ENCODE results near the gene CDRT4.

The CDRT4 gene

GRCh38 chr17:15436473-15437302 lies 30.7 kb downstream of the CDRT4 start:
- in situ Hi-C loops (cut with MboI; ENCODE audit: low sequenced_read_pairs), result no loop called here

GRCh38 chr17:15434956-15435355 lies 32.5 kb downstream of the CDRT4 start:
- in situ Hi-C loops (cut with MboI; ENCODE audit: low sequenced_read_pairs), result no loop called here

GRCh38 chr17:15432807-15433611 lies 34.4 kb downstream of the CDRT4 start:
- in situ Hi-C loops (cut with MboI; ENCODE audit: low sequenced_read_pairs), result no loop called here

- in situ Hi-C loops (cut with MboI; ENCODE audit: low sequenced_read_pairs), result no loop called here
These were observed 35.7 kb downstream of the CDRT4 start for GRCh38 chr17:15431766-15432165.

GRCh38 chr17:15431196-15431595 lies 36.2 kb downstream of the CDRT4 start:
- in situ Hi-C loops (cut with MboI; ENCODE audit: low sequenced_read_pairs), result no loop called here

- in situ Hi-C loops (cut with MboI; ENCODE audit: low sequenced_read_pairs), result no loop called here
These were observed 42.9 kb downstream of the CDRT4 start for GRCh38 chr17:15424521-15424920.

DNA sequence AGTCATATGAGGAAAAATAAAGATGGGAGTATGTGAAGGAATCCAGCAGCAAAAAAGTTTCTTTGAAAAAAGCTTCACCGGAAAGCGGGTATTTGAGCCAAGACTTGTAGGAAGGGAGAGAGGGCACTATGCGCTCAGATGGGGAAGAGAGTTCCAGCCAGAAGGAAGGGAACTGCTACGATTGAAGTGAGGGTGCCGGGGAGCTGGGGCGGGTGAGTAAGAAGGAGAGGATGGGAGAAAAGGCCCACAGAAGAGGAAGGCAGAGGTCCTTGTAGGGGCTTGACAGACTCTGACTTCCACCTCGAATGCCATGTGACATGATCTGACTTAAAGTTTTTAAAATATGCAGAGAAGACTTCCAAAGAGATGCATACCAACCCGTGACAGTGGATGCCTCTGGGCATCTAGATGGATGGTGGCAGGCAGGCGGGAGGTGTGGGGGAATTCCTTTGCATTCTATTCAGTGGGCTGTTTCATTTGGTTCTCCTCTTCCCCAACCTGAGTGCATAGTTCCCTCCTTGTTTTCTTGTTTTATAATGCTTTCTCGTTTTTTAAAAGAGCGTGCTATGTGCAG lies 44.9 kb downstream of the CDRT4 start:
- in situ Hi-C loops (cut with MboI; ENCODE audit: low sequenced_read_pairs), result no loop called here

DNA sequence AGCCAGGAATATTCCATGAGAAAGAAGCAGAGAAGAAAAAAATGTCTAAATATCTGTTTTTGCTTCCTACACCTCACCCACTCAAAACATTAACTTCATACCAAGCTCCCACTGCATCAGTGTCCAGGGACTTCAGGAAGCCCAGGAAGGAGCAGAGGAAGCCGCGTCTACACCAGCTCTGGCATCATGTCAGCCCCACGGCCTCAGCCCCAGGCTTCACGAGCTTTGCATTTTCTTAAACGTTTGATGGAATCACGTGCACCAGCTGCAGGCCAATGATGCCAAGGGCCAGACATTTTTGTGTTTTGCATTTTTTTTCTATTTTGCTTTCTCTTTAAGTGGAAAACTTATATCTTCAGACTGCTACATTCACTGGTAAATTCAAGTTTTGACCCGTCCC lies 48.6 kb downstream of the CDRT4 start:
- in situ Hi-C loops (cut with MboI; ENCODE audit: low sequenced_read_pairs), result no loop called here

DNA sequence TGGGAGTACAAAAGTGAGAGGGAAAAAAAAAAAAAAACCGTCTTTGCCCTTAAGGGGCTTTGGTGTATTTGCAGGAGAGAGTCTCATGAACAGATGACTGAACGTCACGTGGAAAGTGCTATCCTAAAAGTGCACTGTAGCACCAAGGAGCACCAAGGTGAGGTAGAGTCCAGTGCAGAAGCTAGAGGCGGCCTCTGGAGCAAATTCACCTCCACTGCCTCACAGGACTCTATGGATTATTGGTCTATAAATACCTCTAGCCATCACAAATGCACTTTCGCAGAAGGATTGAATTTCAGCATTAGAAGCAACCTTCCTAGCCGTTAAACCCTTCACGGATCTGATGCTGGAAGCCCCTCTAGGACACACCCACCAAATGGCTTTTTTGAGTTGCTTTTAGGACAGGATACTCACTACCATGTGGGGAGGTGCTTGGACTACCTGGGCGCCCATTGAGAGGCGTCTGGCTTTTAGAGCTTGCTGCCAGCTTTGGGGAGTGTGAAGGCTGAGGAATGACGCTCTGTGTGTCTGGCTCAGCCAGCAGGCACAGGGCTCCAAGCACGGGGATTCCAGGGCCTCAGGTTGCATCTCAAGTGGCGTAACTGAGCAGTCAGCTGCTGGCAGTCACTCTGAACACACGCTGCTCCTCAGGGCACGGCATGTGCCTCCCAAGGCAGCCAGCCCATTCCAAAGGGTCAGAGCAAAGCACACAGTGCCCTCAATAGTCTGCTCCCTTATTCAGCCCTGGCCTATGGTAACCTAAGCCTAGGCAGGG lies 52.7 kb downstream of the CDRT4 start:
- in situ Hi-C loops (cut with MboI; ENCODE audit: low sequenced_read_pairs), result no loop called here

GRCh38 chr17:15413101-15413771 lies 54.2 kb downstream of the CDRT4 start:
- in situ Hi-C loops (cut with MboI; ENCODE audit: low sequenced_read_pairs), result no loop called here

DNA sequence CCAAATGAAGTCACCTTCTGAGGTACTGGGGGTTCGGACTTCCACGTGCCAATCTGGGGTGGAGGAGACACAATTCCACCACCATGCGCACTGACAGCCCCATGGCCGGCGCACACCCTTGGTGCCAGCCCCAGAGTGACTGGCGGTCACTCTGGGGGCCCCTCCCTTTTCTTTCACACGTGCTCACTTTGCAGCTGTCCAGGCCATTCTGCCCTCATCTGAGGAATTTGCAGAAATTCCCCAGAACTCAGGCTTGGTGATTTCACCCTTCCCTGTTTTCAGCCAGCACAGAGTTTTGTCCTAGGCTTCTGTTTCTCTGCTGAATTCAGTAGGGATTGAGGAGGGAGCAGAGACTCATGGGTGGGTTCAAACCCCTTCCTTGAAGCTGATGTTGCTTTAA lies 54.8 kb downstream of the CDRT4 start:
- in situ Hi-C loops (cut with MboI; ENCODE audit: low sequenced_read_pairs), result no loop called here

GRCh38 chr17:15411384-15412198 lies 55.8 kb downstream of the CDRT4 start:
- in situ Hi-C loops (cut with MboI; ENCODE audit: low sequenced_read_pairs), result no loop called here

DNA sequence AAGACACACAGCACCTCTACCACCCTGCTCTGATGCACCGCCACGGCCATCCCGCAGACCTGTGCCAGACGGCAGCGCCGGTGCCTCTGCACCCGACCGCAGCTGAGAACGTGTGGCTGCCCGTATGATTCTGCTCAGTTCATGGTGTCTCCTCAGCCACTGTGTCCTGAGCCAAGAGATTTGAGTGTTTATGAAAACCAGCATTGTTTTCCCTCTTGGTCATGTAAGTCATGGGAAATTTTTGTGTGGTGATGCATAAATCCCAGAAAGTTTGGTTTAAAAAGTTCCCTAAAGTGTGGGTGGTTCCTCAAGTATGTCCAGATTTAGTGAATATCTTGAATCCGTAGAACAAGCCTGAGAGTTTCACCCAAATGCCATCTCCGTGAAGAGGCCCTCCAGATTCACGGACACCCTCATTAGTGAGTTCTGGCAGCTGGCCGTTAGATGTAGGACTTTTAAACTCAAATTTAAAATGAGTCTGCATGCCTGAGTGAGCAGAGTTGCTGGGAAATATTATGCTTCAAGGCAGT lies 57.6 kb downstream of the CDRT4 start:
- in situ Hi-C loops (cut with MboI; ENCODE audit: low sequenced_read_pairs), result no loop called here

DNA sequence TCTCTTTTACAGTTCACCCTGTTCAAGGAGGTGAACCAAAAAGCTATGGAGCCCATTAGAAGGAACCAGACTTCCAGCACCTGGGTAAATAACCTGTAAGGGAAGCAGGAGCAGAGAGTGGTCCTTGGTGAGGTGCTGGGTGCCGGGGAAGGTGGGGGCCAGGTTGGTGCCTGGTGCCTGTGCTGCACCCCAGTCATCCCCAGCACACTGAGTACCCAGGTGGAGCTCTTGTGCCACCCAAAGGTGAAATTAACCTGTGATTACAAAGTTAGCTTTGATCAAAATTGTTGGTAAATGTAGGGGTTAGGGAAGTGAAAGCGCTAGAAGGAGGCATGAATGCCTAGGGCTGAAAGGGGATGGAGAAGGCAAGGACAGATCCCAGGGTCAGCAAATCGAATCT lies 58.6 kb downstream of the CDRT4 start:
- in situ Hi-C loops (cut with MboI; ENCODE audit: low sequenced_read_pairs), result no loop called here

DNA sequence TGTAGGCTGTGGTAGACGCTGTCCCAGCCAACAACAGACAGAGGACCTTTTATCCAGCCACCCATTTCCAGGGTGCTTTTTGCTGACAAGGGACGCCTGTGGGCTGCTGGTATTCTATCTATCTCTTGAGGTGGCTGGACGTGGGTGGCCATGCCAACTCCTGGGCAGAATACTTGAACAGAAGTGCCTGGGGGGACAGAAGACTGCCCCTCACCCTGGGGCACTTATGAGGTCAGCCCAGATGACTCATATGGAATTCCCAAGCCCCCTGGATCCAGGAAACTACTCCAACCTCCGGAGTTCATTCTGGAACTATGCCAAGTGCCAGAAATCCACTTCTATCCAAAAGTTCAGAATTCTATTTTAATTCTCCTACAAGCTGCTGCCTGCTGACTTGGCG lies 61.3 kb downstream of the CDRT4 start:
- in situ Hi-C loops (cut with MboI; ENCODE audit: low sequenced_read_pairs), result no loop called here

DNA sequence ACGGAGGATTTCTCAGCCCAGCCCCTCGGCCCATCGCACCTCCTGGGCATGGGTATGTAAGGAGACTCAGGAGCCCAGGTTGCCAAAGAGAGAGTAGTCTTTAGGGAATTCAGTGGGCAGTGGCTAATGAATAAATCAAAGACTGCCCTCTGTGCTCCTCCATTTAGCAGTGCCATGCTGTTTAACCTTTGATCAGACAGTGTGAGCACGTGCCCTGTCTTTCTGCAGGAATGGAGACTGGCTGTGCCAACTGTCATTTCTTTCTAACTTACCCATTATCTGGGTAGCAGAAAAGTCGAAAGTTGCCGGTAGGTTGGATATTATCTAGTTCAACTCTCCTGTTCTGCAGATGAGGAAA lies 62.4 kb downstream of the CDRT4 start:
- in situ Hi-C loops (cut with MboI; ENCODE audit: low sequenced_read_pairs), result no loop called here

GRCh38 chr17:15404106-15405057 lies 63.0 kb downstream of the CDRT4 start:
- in situ Hi-C loops (cut with MboI; ENCODE audit: low sequenced_read_pairs), result no loop called here

DNA sequence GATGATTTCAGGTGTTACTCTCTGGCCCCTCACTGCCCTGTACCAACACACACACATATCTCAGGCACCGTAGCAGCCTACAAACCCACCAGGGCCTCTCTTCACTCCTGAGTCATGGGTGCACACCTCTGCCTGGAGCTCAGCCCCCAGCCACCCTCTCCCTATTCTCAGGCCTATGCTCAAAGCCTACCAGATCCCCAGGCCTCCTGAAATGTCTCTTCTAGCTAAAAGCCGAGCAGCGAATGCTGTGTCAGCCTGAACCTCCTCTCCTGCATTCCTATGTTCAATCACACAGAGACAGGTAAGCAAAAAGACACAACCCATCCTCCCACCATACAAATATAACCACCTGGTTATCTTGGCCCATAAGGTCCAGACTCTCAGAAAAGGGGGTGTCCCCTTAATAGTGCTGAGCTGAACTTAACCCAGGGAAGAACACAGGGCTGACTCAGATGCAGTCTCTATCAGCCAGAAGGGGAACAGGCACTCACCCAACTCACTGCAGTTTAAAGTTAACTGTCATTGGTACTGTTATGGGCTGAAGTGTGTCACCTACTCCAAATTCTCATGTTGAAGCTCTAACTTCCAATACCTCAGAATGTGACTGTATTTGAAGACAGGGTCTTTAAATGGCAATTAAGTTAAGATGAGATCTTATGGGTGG lies 64.0 kb downstream of the CDRT4 start:
- in situ Hi-C loops (cut with MboI; ENCODE audit: low sequenced_read_pairs), result no loop called here
